MM.1S (cell line): ENCODE results near the gene PAPOLG.

ENCODE experiments used
- EZH2 ChIP-seq: fragments of 300-600 bp; sonication (generic); optimal IDR thresholded peaks from 2 replicates; pipeline ENCODE3; 2017; ENCODE audit warnings: low read depth, mild to moderate bottlenecking, antibody characterized with exemption, low read length, mixed read lengths
- TF ChIP-seq, protein P1 (sequence below): fragments of 300-600 bp; sonication (generic); IDR thresholded peaks from 2 replicates; pipeline ENCODE4 v1.5.1; 2016; ENCODE audit warnings: antibody characterized with exemption, low read length, mixed read lengths

DNA sequence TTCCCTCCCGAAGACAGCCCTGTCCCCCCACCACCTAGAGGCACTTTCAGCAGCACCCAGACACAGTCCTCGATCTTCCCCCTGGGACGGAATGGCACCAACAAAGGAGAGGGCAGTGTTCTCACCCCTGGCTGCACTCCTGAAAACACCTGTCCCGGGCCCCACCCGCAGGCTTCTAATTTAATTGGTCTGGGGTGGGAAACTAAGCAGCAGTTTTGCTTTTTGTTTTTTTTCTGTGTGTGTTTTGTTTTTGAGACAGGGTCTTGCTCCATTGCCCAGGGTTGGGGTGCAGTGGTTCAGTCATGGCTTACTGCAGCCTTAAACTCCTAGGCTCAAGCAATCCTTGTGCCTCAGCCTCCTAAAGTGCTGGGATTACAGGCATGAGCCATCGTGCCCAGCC, 86.9 kb downstream of the PAPOLG start:
- TF ChIP-seq, protein P1, sequence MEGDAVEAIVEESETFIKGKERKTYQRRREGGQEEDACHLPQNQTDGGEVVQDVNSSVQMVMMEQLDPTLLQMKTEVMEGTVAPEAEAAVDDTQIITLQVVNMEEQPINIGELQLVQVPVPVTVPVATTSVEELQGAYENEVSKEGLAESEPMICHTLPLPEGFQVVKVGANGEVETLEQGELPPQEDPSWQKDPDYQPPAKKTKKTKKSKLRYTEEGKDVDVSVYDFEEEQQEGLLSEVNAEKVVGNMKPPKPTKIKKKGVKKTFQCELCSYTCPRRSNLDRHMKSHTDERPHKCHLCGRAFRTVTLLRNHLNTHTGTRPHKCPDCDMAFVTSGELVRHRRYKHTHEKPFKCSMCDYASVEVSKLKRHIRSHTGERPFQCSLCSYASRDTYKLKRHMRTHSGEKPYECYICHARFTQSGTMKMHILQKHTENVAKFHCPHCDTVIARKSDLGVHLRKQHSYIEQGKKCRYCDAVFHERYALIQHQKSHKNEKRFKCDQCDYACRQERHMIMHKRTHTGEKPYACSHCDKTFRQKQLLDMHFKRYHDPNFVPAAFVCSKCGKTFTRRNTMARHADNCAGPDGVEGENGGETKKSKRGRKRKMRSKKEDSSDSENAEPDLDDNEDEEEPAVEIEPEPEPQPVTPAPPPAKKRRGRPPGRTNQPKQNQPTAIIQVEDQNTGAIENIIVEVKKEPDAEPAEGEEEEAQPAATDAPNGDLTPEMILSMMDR, result no peak
- TF ChIP-seq EZH2, result no peak
